Measurements from ENCODE around the gene LENEP.

The LENEP gene

DNA sequence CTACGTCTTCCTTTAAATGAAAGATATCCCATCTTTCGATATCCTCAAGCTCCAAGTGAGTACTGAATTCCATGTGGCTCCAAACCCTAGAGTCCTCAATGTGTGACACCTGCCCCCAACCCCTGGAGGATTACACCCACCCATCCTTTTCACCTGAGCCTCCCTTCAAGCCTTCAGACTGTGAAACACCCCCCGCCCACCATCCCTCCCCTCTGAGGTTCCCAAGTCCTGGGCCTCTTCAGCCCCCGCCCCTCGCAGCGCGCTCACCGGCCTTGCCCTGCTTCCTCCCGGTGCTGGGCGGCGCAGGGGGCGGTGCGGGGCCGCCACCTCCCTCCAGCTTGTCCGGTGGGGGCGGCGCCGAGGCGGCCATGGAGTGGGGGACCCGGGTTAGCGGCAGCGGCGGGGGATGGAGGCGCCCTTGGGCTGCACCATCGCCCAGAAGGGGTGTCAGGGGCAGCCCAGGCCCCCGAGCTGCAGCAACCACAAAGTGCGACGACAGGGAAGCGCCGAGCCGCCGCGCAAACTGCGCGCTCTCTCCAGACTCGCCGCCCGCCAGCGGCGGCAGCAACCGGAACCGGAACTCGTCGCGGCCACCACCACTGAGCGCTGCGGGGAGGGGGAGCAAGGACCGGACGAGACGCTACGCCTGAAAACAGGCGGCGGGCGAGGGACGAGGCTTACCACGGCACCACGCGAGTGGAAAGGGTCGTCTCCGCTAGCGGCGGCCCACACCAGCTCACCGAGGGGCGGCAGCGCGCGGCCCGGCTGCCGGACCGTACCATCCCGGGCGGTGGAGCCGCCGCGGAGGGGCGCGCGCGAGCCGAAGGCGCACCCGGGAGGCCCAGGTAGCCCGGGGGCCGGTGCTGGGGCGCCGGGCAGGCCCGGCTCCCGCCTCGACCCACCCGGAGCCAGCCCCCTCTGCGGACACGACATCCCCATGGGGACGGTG, 31.9 kb upstream of the LENEP start, which contains the start of gene PYGO2:
TSS of gene PYGO2 (minus strand) at position 576 of the 949 bp plus-strand sequence. CDS start at position 370, 206 bp downstream.
- DNase-seq: peak; percentile 92

DNA sequence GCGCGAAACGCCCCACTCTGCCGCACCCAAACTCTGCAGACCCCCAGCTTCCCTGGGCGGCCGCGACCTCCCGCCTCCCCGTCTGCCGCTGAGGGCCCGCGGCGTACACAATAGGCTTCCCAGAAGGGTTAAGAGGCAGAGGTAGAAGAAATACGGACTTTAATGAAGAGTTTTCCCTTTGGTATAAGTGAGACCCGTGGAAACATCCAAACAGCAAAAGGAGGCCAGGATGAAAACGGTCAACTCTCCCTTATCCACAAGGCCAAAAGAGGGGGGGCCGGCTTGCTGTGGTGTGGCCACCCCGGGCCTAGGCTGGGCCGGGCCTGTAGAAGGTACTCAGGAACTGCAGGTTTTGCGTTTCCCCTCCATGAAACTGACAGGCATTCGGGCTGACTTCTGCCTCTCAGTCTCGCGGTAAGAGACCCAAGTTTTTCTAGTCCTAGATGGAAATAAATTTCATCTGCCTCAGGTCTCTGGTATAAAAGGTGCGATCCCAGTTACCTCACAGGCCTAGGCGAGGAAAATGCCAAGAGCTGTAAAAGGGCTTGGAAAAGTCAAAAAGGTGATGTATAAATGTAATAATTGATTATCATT, 31.1 kb upstream of the LENEP start:
- no peak for DNase-seq

DNA sequence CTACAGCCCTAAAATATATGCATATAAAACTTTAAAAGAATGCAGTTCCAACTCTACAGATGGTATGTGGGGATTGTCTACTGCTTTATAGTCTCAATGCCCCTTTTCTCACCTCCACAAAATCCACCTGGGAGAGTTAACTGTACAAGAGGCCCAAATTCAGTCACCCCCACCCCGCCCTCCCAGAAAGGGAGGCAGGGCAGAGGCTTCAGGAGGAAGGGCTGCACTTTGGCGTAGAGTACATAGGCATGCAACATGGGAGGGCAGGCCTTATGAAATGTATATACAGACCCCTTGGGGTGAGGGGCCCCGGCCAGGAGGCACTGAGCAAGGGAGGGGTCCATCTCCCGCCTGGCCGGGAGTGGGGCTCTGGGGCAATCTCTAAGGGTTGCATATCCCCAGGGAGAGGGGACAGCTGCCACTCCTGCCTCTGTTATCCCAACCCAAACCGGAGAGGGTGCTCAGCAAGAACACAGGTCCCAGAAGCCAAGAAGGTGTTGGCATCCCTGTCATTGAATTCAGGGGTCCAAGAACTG, 30.5 kb upstream of the LENEP start:
- DNase-seq: no peak

DNA sequence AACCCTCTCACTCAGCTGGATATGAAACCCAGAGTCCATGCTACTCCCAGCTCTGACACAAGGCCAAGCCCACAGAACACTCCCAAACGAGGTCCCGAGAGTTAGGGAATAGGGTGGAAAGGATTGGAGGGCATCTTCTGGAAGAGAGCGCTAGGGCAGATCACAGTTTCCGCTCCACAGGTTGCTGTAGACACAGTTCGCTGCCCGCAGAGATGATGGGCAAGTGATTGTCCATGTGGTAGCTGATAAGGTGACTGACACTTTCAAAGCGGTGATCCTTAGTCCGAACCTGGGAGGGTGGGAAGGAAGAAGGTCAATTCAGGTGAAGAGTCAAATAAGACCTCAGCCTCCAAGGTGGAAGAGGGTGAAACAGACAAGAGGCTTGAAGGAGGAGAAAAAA, 29.7 kb upstream of the LENEP start:
- DNase-seq: no peak

DNA sequence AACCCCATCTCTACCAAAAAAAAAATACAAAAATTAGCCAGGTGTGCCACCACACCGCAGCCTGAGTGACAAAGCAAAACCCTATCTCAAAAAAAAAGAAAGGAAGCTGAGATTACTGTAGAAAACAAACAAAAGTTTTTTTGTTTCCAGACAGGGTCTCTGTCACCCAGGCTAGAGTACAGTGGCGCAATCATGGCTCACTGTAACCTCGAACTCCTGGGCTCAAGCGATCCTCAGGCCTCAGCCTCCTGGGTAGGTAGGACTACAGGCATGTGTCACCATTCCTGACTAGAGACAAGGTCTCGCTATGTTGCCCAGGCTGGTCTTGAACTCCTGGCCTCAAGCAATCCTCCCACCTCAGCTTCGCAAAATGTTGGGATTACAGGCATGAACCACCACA, 29.0 kb upstream of the LENEP start:
- DNase-seq: no peak

DNA sequence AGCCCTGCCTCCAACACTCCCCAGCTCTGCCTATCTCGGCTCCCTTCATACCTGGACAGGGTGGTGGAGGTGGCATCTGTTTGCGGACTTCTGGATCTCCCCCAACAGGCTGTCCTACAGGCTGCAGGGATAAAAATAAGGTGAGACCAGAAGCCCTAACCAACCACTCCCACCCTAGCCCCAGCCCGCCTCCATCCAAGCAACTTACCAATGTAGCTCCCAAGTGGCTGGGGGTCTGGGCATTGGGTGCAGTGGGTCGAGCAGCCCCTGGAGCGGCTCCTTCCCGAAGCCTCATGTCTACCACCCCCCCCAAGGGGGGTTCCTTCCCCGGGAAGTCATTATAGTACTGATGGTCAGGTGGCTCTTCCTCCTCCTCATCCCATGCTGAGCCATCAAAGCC, 27.3 kb upstream of the LENEP start:
- DNase-seq: no peak

DNA sequence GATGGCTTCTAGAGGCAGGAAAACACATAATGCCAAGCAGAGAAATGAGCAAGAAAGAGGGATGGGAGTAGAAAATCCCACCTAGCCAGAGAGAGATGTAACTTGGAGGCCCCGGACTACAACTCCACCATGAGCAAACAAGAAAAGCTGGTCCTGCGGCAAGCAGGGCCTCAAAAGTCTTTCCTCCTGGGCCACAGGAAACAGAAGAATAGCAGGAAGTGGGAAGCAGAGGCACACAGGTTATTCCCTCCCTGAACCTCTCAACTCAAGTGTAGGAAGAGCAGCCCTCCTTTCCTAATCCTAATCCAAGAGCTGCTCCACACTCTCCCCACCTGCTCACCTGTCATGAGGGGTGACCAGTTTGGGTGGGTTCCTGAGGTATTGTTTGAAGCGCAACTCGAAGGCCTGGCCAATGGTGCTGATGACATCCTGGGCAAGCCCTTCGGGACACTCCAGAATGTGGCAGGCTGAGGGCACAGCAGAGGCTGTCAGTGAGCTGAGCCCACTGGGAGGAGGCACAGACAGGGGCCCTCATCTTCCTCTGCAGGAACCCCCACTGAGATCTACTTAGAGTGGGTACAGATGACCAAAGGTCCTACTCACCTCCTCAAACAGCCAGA, 25.9 kb upstream of the LENEP start:
- DNase-seq: no peak

DNA sequence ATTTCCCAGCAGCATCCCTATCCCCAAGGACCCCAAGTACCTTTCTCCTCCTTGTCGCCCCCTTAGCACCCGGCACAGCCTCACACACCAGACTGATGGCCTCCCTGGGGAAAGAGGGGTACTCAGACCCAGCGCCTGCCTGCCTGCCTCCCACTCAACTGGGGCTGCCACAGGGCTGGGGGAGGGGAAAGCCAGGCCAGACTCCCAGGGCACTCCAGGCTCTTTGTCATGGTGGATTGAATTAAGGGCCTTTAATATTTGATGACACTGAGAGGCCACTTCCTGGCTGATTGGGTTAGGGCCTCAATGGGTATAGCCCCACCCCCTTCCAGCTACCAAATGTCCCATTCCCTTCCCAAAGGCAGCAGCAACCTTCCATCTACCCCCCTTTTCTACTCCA, 24.7 kb upstream of the LENEP start:
- DNase-seq: no peak

DNA sequence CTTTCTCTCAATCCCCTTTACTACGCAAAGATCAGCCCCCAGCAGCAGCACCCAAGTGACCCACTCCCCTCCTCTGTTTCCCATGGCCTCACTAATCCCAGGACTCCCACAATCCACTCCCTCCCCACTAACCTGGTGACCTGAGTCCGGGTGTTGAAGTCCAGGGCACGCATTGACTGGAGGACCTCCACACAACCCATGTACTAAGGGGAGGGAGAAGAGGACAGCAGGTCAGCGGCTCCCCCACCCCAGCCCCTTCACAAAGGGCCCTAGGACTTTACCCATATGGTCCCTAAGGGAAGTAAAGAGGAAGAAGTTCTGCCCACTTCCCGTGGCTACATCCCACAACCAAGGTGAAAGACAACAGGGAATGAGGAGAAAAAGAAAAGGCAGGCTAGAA, 24.1 kb upstream of the LENEP start:
- no peak for DNase-seq

DNA sequence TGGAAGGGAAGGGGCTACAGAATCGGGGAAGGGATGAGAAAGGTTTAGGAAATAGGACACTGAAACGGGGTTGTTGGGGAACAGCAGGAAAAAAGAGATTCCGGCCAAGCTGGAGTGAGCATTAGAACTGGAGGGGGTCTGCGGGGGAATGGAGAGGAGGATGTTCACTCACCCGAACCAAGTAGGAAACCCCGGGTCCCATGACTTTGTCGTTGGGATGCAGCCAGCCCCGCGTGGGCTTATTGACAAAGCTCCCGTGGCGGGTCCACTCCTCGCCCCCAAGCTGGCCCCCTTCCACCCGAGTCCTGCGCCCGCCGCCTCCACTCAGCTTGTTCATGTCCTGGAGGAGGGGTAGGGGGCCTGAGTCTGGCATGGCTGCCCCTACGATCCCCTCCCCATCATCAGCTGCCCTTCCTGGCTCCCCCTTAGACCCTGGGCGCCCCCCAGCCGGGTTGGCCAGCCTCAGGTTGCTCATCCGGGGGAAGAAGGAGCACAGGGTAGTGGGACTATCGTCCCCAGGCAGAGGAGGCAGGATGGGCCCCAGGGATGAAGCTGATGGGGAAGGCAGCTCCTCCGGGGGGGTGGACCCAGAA, 23.4 kb upstream of the LENEP start:
- DNase-seq: no peak

DNA sequence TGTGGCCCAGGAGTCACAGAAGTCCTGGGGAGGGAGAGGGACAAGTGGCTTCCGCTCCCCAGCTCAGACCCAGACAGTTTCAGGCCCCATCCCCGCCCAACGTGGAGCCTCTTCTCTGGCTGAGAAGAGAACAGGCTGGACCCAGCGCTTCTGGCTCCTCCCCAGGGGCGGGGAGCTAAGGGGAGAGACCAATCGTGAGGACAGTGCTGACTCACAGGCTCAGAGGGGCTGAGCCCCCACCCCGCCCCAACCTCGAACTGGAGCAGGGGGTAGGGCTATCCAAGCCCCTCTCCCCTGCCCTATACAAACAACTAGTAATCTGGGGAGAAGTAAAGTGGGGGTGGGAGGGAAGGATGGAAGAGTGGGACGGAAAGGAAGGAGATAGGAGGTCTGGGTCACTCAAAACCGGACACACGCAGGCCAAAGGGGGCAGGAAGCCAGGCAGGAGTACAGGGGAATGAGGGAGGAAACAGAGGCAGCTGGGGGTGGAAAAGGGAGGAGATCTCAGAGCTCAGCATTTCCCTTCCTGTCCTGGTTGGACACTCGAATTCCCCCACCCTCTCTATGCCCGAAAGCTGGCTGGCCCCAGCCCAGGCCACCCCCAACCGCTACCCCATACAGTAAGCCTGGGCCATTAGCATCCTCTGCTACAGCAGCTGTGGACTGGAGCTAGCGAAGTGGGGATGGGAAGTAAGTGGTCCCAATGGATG, 22.6 kb upstream of the LENEP start, which contains the start of gene SHC1:
TSS of gene SHC1 (minus strand) at position 117 of the 710 bp plus-strand sequence. CDS start 221 bp downstream, outside the sequence.
- DNase-seq: peak; percentile 95

DNA sequence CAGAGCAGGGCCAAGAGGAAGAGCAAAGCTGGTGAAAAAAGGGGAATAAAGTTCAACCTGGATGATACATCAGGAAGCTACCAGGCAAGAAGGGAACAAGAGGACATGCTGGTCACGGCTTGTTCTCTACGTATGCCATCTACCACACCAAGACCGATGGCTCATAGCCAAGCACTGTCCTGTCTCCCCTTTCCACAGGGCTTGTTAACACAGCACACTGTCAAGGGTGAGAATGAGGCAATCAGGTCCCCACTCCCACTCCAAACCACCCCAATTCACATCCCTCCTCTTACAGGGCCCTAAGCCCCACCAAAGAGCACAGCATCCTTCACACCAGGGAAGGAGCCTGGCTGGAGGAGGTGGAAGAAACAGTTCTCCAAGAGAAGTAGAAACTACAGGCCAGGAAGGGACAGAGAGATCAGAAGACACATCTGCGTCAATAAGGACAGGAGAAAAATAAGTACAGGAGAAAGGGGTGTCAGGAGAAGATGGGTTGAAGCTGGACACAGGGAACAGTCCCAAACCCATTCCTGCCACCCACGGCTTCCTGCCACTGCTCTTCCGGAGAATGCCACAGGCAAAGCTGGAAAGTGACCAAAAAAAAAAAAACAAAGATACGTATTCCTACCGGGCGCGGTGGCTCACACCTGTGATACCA, 21.9 kb upstream of the LENEP start:
- no peak for DNase-seq

DNA sequence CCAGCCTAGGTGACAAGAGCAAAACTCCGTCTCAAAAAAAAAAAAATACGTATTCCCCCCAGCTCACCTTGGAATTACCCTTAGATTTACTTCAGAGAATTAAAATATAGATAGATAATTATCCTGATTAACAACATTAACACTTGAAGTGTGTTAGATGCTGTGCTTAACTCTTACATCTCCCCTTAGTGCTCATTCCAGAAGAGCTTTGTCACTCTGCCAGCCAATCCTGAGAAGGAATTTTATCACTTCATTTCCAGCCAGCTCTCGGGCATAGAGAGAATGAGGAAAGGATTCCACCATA, 21.2 kb upstream of the LENEP start:
- DNase-seq: no peak

DNA sequence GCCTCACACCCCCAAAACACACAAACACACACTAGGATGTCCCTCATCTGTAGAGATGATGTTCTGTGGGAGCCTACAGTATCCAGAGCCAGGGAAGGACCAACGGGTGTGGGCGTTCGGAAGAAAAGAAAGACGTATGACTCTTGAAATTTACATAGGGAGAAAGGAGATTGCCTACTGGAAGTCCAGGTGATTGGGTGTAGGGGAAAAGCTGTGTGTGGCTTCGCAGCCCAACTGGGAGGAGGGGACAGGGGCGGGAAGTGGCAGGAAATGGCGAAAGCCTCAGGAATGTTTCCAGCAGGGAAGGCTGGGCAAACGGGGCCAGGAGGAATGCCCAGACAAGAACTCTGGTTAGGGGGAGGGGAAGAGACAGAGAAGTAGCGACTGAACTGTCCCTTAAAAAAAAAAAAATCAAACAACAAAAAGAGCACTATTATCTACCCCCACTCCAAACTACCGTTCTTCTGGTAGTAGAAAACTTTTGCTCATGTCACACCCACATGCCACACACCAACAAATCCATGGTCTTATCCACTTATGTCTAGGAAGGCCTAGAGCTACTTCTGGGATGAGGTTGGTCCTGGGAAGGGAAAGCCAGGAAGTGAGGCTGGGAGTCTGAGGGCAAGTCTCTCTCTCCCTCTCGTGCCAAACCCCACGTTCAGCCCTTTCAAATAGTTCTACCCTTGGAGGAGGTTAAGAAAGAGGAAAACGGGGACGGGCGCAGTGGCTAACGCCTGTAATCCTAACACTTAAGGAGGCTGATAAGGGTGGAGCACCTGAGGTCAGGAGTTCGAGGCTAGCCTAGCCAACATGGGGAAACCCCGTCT, 20.7 kb upstream of the LENEP start:
- DNase-seq: peak; percentile 74

DNA sequence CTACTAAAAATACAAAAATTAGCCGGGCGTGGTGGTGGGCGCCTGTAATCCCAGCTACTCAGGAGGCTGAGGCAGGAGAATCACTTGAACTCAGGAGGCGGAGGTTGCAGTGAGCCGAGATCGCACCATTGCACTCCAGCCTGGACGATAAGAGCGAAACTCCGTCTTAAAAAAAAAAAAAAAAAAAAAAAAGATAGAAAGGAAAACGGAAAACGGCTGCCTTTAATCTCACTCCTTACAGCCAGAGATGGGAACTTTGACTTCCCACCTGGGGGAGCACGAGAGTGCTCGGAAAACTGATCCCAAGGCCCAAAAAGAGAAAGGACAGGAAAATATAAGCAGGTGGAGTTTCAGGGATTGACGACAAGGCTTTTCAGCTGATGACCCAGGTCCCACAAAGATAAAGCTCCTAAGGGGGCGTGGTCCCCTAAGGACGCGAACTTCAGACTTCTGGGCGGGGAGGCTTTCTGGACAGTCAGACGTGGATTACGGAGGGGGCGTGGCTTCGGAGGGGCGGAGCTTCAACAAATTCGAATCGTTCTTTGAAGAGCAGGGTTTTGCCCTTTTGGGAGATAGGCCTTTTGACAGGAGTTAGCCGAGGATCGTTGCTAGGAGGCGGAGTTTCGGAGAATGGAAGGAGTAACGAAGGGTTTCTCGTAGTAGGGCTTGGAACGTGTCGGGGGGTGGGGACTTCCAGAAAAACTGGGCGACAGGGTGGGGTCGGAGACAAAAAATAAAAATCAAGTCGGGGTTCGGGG, 19.9 kb upstream of the LENEP start:
- DNase-seq: peak; percentile 95

DNA sequence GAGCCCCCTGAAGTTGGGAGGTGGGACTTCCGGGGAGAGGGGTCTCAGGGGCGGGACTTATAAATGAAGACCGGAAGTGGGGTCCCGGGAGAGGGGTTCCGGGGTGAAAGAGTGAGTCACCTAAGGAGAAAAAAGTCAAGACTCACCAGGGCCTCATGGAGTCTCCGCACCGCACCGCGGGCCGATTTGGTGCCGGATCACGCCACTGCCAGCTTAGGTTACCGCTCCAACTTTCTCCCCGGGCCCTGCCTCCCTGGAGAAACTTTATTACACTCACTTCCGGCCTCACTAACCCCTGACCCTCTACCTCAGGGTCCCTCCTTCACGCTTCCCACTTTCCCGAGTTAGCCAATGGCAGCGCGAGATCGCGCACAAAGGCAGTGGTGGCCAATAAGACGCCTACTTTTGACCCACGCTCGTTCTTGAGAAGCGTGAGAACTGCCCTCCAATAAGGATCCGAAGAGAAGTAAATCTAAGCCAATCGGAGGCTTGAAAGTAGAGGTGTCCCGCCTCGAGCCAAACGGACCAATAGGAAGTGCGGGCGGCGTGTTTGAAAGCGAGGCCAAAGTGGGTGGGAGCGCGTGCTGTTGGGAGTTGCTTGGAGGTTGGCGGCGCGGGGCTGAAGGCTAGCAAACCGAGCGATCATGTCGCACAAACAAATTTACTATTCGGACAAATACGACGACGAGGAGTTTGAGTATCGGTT, 19.1 kb upstream of the LENEP start, which contains the start of gene CKS1B:
TSS of gene CKS1B (plus strand) at position 580 of the 706 bp plus-strand sequence. CDS start at position 645, 65 bp downstream.
- peak; percentile 100 for DNase-seq

DNA sequence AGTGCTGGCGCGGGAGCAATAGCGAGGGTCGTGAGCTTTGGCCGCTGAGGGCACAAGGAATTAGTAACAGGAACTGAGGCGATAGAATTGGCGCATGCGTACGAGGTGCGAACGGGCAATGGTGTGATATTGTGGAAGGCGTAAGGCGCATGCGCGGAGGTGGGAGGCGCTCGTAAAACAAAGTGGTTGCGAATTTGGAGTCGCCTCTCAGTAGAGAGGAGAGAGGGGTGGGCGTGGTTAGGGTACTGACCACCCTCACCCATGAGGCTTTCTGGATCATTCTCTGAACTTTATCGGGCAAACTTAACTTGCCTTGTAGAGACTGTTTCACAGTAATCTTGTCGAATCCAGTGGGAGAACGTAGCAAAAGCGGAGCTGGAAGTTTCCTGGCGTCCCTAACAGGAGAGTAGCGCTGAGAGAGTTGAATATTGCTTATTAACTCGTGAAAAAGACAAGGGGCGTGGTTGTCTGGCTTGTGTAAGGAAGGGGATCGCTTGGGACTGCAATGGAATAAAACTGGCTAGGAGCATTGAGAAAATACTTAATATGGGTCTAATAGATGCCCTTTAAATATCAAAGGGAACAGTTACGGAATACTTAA, 18.5 kb upstream of the LENEP start:
- DNase-seq: peak; percentile 98

DNA sequence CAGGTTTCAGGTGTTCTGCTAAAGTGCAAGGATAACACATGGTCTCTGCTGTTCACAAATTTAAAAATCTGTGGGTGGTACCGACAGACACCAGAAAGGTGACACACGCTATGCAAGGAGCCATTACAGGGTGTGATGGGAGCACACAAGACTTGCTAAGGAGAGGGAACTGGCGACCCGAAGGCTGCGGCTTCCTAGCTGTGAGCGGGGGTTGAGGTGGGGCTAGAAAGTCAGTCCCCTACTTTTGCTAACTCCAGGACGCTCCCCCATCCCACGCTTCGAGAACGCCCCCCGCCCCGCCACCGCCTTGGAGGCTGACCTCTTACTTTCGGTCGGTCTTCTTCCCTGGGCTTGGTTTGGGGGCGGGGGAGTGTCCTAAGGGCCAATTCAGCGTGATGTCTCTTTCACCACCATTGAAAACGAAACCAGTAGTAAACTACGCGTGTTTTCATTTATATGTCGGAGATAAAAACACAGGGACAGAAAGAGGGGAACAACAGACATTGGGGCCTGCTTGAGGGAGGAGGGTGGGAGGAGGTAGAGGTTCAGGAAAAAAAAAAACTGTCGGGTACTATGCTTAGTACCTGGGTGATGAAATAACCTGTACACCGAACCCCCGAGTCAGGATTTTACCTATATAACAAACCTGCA, 17.9 kb upstream of the LENEP start:
- peak; percentile 78 for DNase-seq
